ENCODE measurements around the gene AIG1.

The AIG1 gene

DNA sequence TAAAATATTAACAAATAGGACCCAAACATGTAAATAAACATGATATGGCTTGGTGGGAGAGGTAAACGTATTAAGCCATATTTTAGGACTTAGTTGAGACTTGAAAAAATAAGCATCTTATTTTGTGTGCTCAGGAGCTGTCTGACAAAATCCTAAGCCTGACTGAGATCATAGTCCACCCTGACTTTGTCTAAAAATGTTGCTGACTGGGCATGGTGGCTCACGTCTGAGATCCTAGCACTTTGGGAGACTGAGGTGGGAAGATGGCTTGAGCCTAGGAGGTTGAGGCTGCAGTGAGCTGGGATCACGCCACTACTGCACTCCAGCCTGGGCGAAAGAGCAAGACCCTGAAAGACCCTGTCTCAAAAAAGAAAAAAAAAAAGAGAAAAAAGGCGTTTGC is 52.1 kb downstream of the AIG1 start:
- H3K4me2 ChIP-seq = no peak overlapping the region
- no peaks in the 10 kb centered on the region for H3K4me1 ChIP-seq (ENCODE audit: low read depth, poor library complexity, severe bottlenecking)
- H3K36me3 ChIP-seq (ENCODE audit: insufficient read depth) = no peaks in the 10 kb centered on the region
- TF ChIP-seq, protein P1, sequence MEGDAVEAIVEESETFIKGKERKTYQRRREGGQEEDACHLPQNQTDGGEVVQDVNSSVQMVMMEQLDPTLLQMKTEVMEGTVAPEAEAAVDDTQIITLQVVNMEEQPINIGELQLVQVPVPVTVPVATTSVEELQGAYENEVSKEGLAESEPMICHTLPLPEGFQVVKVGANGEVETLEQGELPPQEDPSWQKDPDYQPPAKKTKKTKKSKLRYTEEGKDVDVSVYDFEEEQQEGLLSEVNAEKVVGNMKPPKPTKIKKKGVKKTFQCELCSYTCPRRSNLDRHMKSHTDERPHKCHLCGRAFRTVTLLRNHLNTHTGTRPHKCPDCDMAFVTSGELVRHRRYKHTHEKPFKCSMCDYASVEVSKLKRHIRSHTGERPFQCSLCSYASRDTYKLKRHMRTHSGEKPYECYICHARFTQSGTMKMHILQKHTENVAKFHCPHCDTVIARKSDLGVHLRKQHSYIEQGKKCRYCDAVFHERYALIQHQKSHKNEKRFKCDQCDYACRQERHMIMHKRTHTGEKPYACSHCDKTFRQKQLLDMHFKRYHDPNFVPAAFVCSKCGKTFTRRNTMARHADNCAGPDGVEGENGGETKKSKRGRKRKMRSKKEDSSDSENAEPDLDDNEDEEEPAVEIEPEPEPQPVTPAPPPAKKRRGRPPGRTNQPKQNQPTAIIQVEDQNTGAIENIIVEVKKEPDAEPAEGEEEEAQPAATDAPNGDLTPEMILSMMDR (conservative IDR thresholded peaks at IDR 0.05; ENCODE audit: low read depth, low read length) = no peak
- no peaks in the 10 kb centered on the region for H3K79me2 ChIP-seq (ENCODE audit: insufficient read depth, low read depth)
- H4K20me1 ChIP-seq (ENCODE audit: insufficient read depth) = no peaks in the 10 kb centered on the region
- no peak overlapping the region for H3K27ac ChIP-seq
- H3K9ac ChIP-seq = no peak overlapping the region
- no peaks in the 10 kb centered on the region for H3K27me3 ChIP-seq (ENCODE audit: insufficient read depth, low read depth)
- H3K4me3 ChIP-seq (IDR thresholded peaks at IDR 0.05; ENCODE audit: insufficient read depth, low read depth, low read length) = no peak overlapping the region
- no peak overlapping the region for H2AFZ ChIP-seq (ENCODE audit: low read depth)

- H3K79me2 ChIP-seq (ENCODE audit: insufficient read depth, low read depth) = no peaks in the 10 kb centered on the region
- H3K9ac ChIP-seq = no peak overlapping the region
- H3K36me3 ChIP-seq (ENCODE audit: insufficient read depth) = no peaks in the 10 kb centered on the region
- no peaks in the 10 kb centered on the region for H3K4me1 ChIP-seq (ENCODE audit: low read depth, poor library complexity, severe bottlenecking)
- H3K4me3 ChIP-seq (IDR thresholded peaks at IDR 0.05; ENCODE audit: insufficient read depth, low read depth, low read length) = no peak overlapping the region
- no peak overlapping the region for H3K4me2 ChIP-seq
- H2AFZ ChIP-seq (ENCODE audit: low read depth) = no peak overlapping the region
- TF ChIP-seq, protein P1 (conservative IDR thresholded peaks at IDR 0.05; ENCODE audit: low read depth, low read length) = no peak
- H3K27me3 ChIP-seq (ENCODE audit: insufficient read depth, low read depth) = no peaks in the 10 kb centered on the region
- H3K27ac ChIP-seq = no peak overlapping the region
- H4K20me1 ChIP-seq (ENCODE audit: insufficient read depth) = no peaks in the 10 kb centered on the region
Measured at GRCh38 chr6:143115728-143116127, 55.0 kb downstream of the AIG1 start.

- TF ChIP-seq, protein P1 (conservative IDR thresholded peaks at IDR 0.05; ENCODE audit: low read depth, low read length) = no peak
- H3K4me1 ChIP-seq (ENCODE audit: low read depth, poor library complexity, severe bottlenecking) = no peaks in the 10 kb centered on the region
- H4K20me1 ChIP-seq (ENCODE audit: insufficient read depth) = no peaks in the 10 kb centered on the region
- H2AFZ ChIP-seq (ENCODE audit: low read depth) = no peak overlapping the region
- no peak overlapping the region for H3K4me2 ChIP-seq
- no peaks in the 10 kb centered on the region for H3K36me3 ChIP-seq (ENCODE audit: insufficient read depth)
- no peaks in the 10 kb centered on the region for H3K79me2 ChIP-seq (ENCODE audit: insufficient read depth, low read depth)
- H3K27ac ChIP-seq = no peak overlapping the region
- no peak overlapping the region for H3K4me3 ChIP-seq (IDR thresholded peaks at IDR 0.05; ENCODE audit: insufficient read depth, low read depth, low read length)
- no peaks in the 10 kb centered on the region for H3K27me3 ChIP-seq (ENCODE audit: insufficient read depth, low read depth)
- H3K9ac ChIP-seq = no peak overlapping the region
Measured at GRCh38 chr6:143117108-143117507, 56.4 kb downstream of the AIG1 start.

GRCh38 chr6:143119260-143119659 is 58.6 kb downstream of the AIG1 start:
- H3K27me3 ChIP-seq (ENCODE audit: insufficient read depth, low read depth) = no peaks in the 10 kb centered on the region
- no peak overlapping the region for H3K4me2 ChIP-seq
- H3K4me3 ChIP-seq (IDR thresholded peaks at IDR 0.05; ENCODE audit: insufficient read depth, low read depth, low read length) = no peak overlapping the region
- H2AFZ ChIP-seq (ENCODE audit: low read depth) = no peak overlapping the region
- no peak overlapping the region for H3K9ac ChIP-seq
- H4K20me1 ChIP-seq (ENCODE audit: insufficient read depth) = no peaks in the 10 kb centered on the region
- H3K36me3 ChIP-seq (ENCODE audit: insufficient read depth) = no peaks in the 10 kb centered on the region
- H3K79me2 ChIP-seq (ENCODE audit: insufficient read depth, low read depth) = no peaks in the 10 kb centered on the region
- TF ChIP-seq, protein P1 (conservative IDR thresholded peaks at IDR 0.05; ENCODE audit: low read depth, low read length) = no peak
- no peaks in the 10 kb centered on the region for H3K4me1 ChIP-seq (ENCODE audit: low read depth, poor library complexity, severe bottlenecking)
- H3K27ac ChIP-seq = no peak overlapping the region
